ENCODE results near the gene CAMK1.

Gene CAMK1

GRCh38 chr3:9732740-9733115 is 37.0 kb downstream of the CAMK1 start:
- DNase-seq = no peak

- peak; percentile 23 to 58 for DNase-seq
Observed at GRCh38 chr3:9732080-9732739, 37.5 kb downstream of the CAMK1 start.

DNA sequence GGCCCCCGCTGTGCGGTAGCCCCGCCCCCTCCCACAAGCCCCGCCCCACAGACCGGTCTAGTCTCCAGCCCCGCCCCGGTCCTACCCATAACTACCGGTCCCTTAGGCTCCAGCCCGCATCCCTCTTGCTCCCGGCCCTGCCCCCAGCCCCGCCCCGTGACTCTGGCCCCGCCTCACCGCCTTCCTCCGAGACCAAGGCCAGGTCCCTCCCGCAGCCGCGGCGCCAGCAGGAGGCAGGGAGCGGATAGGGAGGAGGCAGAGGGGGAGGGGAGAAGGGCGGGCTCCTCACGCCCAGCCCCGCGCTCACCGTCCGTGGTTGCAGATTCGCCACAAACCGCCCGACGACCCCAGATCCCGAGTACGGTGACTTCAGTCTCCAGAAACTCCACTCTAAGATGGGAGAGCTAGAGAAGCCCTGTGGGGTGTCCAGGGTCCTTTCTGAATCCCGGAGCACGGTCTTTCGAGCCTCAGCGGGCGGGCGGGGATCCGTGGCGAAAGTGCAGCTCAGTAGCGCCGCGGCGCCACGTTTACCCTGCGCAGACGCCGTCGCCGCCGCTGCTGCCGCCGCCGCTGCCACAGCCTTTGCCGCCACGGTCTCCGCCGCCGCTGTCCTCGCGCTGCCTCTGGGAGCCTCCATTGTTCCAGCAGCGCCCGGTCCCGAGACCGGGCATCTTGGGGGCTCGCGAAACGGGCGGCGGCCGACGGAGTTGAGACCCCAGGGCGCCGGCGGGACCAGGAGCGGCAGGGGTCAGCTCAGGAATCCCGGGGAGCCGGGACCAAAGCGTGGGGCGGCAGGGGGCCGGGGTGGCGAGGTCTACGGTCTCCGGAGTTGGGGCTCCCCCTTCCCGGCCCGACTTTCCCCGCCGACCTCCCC is 38.3 kb downstream of the CAMK1 start, which contains the start of gene BRPF1:
Gene BRPF1 (plus strand): TSS at position 530 of the 874 bp plus-strand sequence. CDS start 2,406 bp downstream, outside the sequence.
- DNase-seq = peak; percentile 97 to 98

GRCh38 chr3:9730657-9731205 is 39.0 kb downstream of the CAMK1 start:
- peak in 1 of 2 experiments; percentile 35 for DNase-seq

GRCh38 chr3:9729419-9729818 is 40.3 kb downstream of the CAMK1 start:
- DNase-seq = no peak

DNA sequence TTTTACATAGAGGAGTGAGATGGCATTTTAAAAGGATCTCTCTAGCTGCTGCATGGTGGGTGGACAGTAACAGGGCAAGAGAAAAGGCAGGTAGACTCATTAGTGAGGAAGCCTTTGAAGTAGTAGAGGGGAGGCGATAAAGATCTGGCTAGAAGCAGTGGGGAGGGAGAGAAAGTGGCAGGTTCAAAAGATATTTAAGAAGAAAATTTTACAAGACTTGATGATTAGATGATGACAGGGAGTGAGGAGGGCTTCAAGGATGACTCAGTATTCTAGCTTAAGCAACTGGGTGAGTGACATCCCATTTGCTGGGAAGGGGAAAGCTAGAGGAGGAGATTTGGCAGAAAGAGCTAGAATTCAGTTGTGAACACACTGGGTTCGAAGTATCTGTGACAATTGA is 42.0 kb downstream of the CAMK1 start:
- DNase-seq = no peak

- peak; percentile 63 to 74 for DNase-seq
Observed at GRCh38 chr3:9727041-9727595, 42.6 kb downstream of the CAMK1 start.

DNA sequence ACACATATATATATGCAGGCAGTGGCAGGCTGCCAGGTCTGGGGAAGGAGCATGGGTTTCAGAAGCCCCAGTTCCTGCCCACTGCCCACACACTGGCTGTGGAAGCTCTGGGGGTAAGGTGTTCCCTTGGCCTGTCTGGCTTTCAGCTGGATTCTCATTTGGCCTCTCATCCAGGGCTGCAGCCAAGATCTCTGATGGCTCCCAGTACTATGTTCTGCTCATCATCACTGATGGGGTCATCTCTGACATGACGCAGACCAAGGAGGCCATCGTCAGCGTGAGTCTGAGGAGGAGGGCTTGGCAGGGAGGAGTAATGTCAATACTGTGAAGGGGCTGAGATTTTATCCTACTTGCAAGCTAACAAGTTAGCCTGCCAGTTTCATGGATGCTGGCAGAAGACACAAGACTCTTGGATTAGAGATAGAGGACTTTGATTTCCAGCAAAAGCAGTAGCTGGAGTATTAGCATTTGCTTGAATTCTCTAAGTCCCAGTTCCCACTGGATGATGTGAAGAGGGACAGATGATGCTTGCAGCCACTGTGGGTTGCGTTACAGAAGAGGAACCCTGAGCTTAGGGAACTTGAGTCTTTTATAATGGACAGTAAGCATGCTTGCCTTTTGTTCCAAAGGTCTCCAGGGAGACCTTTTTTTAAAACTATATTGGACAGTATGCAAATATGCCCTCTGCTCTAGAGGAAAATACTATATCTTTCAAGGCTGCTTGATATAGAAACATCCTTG is 43.8 kb downstream of the CAMK1 start:
- DNase-seq = no peak

DNA sequence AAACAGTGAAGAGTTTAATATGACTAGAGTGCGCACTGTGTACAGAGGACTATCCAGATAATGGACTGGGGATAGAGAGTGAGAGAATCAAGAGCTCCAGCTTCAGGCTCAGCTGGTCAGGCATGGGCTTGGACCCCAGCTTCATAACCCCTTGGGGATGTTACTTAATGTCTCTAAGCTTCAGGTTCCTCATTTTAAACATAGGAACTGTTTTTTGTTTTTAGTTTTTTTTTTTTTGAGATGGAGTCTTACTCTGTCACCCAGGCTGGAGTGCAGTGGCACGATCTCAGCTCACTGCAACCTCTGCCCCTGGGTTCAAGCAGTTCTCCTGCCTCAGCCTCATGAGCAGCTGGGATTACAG is 48.1 kb downstream of the CAMK1 start:
- no peak for DNase-seq

DNA sequence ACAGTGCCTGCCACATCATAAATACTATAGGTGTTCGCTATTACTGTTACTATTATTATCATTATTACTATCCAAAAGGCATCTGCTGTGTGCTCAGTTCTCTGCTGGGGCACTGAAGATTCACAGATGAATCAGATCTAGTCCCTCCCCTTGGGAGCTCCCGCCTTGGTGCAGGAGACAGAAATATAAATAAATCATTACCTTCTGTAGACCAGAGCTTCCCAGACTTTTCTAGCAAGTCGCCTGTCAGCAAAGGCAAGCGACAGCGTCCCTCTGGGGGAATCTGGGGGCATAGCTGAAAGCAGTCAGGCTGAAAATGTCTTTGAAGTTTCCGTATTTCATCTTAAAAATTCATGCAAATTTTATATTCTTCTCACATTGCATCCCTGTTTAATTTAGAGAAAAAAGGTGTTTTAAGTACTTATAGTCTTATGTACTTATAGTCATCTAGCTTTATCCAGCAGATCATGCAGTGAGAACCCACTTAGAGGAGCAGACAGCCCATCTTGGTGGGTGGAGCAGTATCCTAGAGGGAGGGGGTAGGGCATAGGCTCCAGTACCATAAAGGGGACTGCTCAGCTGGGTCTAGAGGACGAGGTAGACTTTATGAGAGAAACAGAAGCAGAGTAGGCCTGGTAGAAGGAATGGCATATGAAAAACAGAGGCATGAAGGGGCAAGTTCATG is 48.6 kb downstream of the CAMK1 start:
- no peak for DNase-seq

GRCh38 chr3:9718118-9718517 is 51.6 kb downstream of the CAMK1 start:
- DNase-seq = no peak

- no peak for DNase-seq
Observed at GRCh38 chr3:9717563-9717962, 52.2 kb downstream of the CAMK1 start.

DNA sequence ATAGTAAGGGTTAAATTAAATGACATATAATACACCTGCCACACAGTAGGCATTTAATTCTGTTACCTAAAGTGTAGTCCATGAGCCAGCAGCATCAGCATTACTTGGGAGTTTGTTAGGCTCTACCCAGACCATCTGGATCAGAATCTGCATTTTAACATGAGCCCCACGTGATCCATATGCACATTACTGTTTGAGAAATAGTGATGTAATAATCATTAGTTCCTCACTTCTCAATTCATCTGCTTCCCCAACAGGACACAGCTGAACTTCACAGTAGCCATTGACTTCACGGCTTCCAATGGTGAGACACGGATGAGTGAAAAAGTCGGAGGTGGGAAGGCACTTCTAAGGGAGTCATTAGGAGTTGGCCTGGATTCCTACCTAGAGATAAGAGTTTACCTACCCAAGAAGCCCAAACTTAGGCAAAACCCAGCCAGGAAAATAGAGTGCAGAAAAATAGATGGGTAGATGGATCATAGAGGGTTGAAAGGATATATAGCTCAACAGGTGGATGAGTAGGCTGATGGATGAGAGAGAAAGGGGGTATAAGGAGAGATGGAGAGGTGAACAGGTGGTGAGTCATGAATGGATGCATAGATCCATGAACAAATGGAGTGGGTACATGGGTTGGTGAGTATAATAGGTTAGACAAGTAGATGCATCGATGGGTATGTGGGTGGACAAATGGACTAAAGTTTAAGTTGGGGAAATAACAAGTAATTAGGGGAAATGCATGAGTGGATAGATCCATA is 52.8 kb downstream of the CAMK1 start:
- DNase-seq = no peak

DNA sequence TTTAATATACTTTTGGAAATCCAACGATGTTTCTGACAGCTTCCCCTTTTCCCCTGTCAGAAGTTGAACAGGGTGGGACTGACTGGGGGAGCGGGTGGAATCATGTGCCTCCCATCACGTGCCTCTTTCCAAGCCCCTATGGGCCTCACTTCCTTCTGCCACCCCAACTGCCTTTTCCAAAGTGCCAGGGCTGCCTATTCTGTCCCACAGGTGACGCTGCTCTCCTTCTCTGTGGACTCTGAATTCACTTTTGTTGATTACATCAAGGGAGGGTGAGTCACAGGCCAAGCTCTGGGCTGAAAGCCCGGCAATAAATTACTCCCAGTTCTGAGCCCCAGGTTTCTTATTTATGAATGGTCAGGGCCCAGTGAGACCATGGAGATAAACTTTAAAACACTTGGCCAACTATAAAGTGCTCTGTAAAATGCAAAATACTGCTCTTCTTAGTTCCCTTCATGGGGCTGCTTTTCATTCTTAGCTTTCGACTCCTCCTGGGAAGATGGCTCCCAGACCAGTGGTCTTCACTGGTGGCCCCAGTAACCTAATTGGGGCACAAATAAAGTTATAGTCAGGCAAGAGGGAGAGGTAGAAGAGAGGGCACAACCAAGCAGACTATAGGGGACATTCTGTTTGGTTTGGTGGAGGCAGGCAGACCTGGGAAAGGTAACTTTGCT is 53.8 kb downstream of the CAMK1 start:
- DNase-seq = peak; percentile 96 to 97

DNA sequence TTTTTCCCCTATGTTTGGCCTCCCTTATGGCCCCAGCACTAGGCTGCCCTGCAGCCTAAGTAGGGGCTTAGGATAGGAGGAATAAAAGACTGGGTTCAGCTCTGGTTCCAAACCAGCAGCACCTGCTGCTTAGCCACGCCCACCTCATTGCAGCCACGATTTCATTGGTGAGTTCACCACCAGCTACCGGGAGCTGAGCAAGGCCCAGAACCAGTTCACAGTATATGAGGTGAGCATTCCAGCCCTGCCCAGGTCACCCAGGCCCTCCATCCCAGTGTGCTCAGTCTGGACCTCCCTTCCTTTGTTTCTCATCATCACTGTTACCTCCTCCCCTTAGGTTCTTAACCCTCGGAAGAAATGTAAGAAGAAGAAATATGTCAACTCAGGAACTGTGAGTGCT is 54.6 kb downstream of the CAMK1 start:
- no peak for DNase-seq

- no peak for DNase-seq
Observed at GRCh38 chr3:9713142-9713541, 56.6 kb downstream of the CAMK1 start.

DNA sequence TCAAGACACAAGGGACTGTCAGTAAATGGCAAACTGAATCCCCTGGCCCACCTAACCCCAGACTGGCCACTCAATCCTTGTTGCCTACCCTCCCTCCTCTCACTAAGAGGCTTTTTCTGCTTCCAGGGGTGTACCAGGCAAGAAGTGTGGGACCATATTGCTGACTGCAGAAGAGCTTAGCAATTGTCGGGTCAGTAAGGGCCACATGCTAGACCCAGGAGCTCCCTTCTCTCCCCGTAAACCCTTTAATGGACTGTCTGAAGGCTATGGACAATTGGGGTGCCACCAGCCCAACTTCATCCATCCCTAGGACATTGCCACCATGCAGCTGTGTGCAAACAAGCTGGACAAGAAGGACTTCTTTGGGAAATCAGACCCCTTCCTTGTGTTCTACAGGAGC is 57.3 kb downstream of the CAMK1 start:
- no peak for DNase-seq

DNA sequence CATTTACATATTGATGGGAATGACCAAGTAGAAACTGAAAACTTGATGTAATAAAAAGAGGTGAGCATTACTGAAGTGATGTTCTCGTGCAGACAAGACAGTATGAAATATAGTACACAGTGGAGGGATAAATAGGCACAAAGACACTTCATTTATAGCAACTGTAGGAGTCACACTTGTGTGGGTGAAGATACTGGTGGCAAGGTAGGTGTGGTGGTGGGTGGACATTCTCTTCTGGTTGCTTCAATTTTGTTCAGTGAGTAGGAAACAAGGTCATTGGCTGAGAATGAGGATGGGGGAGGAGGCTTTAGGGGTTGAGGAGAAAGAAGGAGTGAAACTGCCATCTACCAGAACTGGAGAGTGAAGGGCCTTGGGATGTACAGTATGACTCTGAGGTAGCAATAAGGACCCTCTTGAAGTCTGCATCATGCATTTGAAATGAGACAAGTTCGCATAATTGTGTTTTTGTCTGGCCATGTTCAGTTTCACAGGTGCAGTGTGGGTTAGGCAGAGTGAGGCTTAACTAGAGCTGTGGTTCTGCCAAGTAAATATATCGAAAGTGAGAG is 59.5 kb downstream of the CAMK1 start:
- DNase-seq = no peak

Measured in Kasumi-1 (cell line).